ENCODE measurements around the gene CLCN3.
"Not testable (repeated sequence)": the region's sequence is repeated elsewhere in the genome, so short reads cannot be mapped to it uniquely, and the experiment has no call there.

CLCN3 gene

GRCh38 chr4:169619958-169620879 lies at the start of gene CLCN3:
Gene CLCN3 (plus strand): TSS chr4:169620578. CDS start chr4:169635929, 15,351 bp downstream.
- Histone ChIP-seq H3K27ac (ENCODE audit: low read length) (peak within 1 kb of the TSS; percentile 58), H3K9ac (ENCODE audit: low read depth, low read length) (peak within 1 kb of the TSS; percentile 97), H3K4me1 (ENCODE audit: insufficient read depth, low read length) (peaks cover 7% of the 10 kb centered on the region; the same call in 1 of the 2 replicates), H3K27me3 (ENCODE audit: insufficient read depth, low read length) (no peaks in the 10 kb centered on the region), H3K4me3 (ENCODE audit: low read length) (peak within 1 kb of the TSS; percentile 92), H3K36me3 (ENCODE audit: insufficient read depth, low read depth, low read length) (no peaks in the 10 kb centered on the region), H3K9me3 (ENCODE audit: insufficient read depth, low read depth, low read length) (no peaks in the 10 kb centered on the region)

- not testable (repeated sequence) for H3K4me3 ChIP-seq (ENCODE audit: low read length); H3K9me3 ChIP-seq (ENCODE audit: insufficient read depth, low read depth, low read length); H3K27me3 ChIP-seq (ENCODE audit: insufficient read depth, low read length)
Measured at GRCh38 chr4:169571012-169571411, 49.4 kb upstream of the CLCN3 start.

GRCh38 chr4:169571435-169571834 lies 48.9 kb upstream of the CLCN3 start:
- Histone ChIP-seq H3K27me3 (ENCODE audit: insufficient read depth, low read length) (no peaks in the 10 kb centered on the region), H3K9me3 (ENCODE audit: insufficient read depth, low read depth, low read length) (no peaks in the 10 kb centered on the region), H3K36me3 (ENCODE audit: insufficient read depth, low read depth, low read length) (peaks cover 13% of the 10 kb centered on the region; the same call in 1 of the 2 replicates), H3K9ac (ENCODE audit: low read depth, low read length) (no peak overlapping the region), H3K4me1 (ENCODE audit: insufficient read depth, low read length) (no peaks in the 10 kb centered on the region), H3K4me3 (ENCODE audit: low read length) (no peak overlapping the region), H3K27ac (ENCODE audit: low read length) (no peak overlapping the region)

More at GRCh38 chr4:169571012-169571411, 49.4 kb upstream of the CLCN3 start:
- not testable (repeated sequence) for H3K27ac ChIP-seq (ENCODE audit: low read length); H3K36me3 ChIP-seq (ENCODE audit: insufficient read depth, low read depth, low read length); H3K4me1 ChIP-seq (ENCODE audit: insufficient read depth, low read length); H3K9ac ChIP-seq (ENCODE audit: low read depth, low read length)

- H3K4me1 ChIP-seq (ENCODE audit: insufficient read depth, low read length), result no peaks in the 10 kb centered on the region
- no peaks in the 10 kb centered on the region for H3K27me3 ChIP-seq (ENCODE audit: insufficient read depth, low read length)
- no peak overlapping the region for H3K9ac ChIP-seq (ENCODE audit: low read depth, low read length)
- no peak overlapping the region for H3K4me3 ChIP-seq (ENCODE audit: low read length)
- no peaks in the 10 kb centered on the region for H3K9me3 ChIP-seq (ENCODE audit: insufficient read depth, low read depth, low read length)
- no peak overlapping the region for H3K27ac ChIP-seq (ENCODE audit: low read length)
- H3K36me3 ChIP-seq (ENCODE audit: insufficient read depth, low read depth, low read length), result peaks cover 18% of the 10 kb centered on the region; the same call in 1 of the 2 replicates
Measured at GRCh38 chr4:169573889-169574288, 46.5 kb upstream of the CLCN3 start.

GRCh38 chr4:169582203-169582602 lies 38.2 kb upstream of the CLCN3 start:
- H3K27me3 ChIP-seq (ENCODE audit: insufficient read depth, low read length), result no peaks in the 10 kb centered on the region
- H3K36me3 ChIP-seq (ENCODE audit: insufficient read depth, low read depth, low read length), result peaks cover 4% of the 10 kb centered on the region; the same call in 1 of the 2 replicates
- no peaks in the 10 kb centered on the region for H3K4me1 ChIP-seq (ENCODE audit: insufficient read depth, low read length)
- no peak overlapping the region for H3K27ac ChIP-seq (ENCODE audit: low read length)
- no peaks in the 10 kb centered on the region for H3K9me3 ChIP-seq (ENCODE audit: insufficient read depth, low read depth, low read length)
- no peak overlapping the region for H3K9ac ChIP-seq (ENCODE audit: low read depth, low read length)
- H3K4me3 ChIP-seq (ENCODE audit: low read length), result no peak overlapping the region

GRCh38 chr4:169582706-169583105 lies 37.7 kb upstream of the CLCN3 start:
- Histone ChIP-seq H3K9ac (ENCODE audit: low read depth, low read length) (no peak overlapping the region), H3K9me3 (ENCODE audit: insufficient read depth, low read depth, low read length) (no peaks in the 10 kb centered on the region), H3K36me3 (ENCODE audit: insufficient read depth, low read depth, low read length) (peaks cover 4% of the 10 kb centered on the region; the same call in 1 of the 2 replicates), H3K27ac (ENCODE audit: low read length) (no peak overlapping the region), H3K4me3 (ENCODE audit: low read length) (no peak overlapping the region), H3K27me3 (ENCODE audit: insufficient read depth, low read length) (no peaks in the 10 kb centered on the region), H3K4me1 (ENCODE audit: insufficient read depth, low read length) (no peaks in the 10 kb centered on the region)

- no peak overlapping the region for H3K4me3 ChIP-seq (ENCODE audit: low read length)
- peaks cover 9% of the 10 kb centered on the region; the same call in 1 of the 2 replicates for H3K36me3 ChIP-seq (ENCODE audit: insufficient read depth, low read depth, low read length)
- H3K9me3 ChIP-seq (ENCODE audit: insufficient read depth, low read depth, low read length), result no peaks in the 10 kb centered on the region
- H3K4me1 ChIP-seq (ENCODE audit: insufficient read depth, low read length), result no peaks in the 10 kb centered on the region
- no peak overlapping the region for H3K27ac ChIP-seq (ENCODE audit: low read length)
- no peaks in the 10 kb centered on the region for H3K27me3 ChIP-seq (ENCODE audit: insufficient read depth, low read length)
- H3K9ac ChIP-seq (ENCODE audit: low read depth, low read length), result no peak overlapping the region
Measured at GRCh38 chr4:169583563-169583962, 36.8 kb upstream of the CLCN3 start.

GRCh38 chr4:169593050-169593560 lies 27.3 kb upstream of the CLCN3 start:
- H3K27me3 ChIP-seq (ENCODE audit: insufficient read depth, low read length), result no peaks in the 10 kb centered on the region
- H3K27ac ChIP-seq (ENCODE audit: low read length), result no peak overlapping the region
- H3K9me3 ChIP-seq (ENCODE audit: insufficient read depth, low read depth, low read length), result no peaks in the 10 kb centered on the region
- H3K9ac ChIP-seq (ENCODE audit: low read depth, low read length), result no peak overlapping the region
- H3K36me3 ChIP-seq (ENCODE audit: insufficient read depth, low read depth, low read length), result 0 out of 2 replicates have a peak, but pooled peaks cover 3% of the 10 kb centered on the region
- H3K4me1 ChIP-seq (ENCODE audit: insufficient read depth, low read length), result no peaks in the 10 kb centered on the region
- no peak overlapping the region for H3K4me3 ChIP-seq (ENCODE audit: low read length)

- 0 out of 2 replicates have a peak, but pooled peaks cover 6% of the 10 kb centered on the region for H3K36me3 ChIP-seq (ENCODE audit: insufficient read depth, low read depth, low read length)
- H3K4me1 ChIP-seq (ENCODE audit: insufficient read depth, low read length), result no peaks in the 10 kb centered on the region
- H3K4me3 ChIP-seq (ENCODE audit: low read length), result no peak overlapping the region
- H3K9ac ChIP-seq (ENCODE audit: low read depth, low read length), result no peak overlapping the region
- H3K27ac ChIP-seq (ENCODE audit: low read length), result no peak overlapping the region
- no peaks in the 10 kb centered on the region for H3K27me3 ChIP-seq (ENCODE audit: insufficient read depth, low read length)
- H3K9me3 ChIP-seq (ENCODE audit: insufficient read depth, low read depth, low read length), result no peaks in the 10 kb centered on the region
Measured at GRCh38 chr4:169594560-169595195, 25.7 kb upstream of the CLCN3 start.

GRCh38 chr4:169601016-169601771 lies 19.2 kb upstream of the CLCN3 start:
- Histone ChIP-seq H3K36me3 (ENCODE audit: insufficient read depth, low read depth, low read length) (peaks cover 24% of the 10 kb centered on the region), H3K9ac (ENCODE audit: low read depth, low read length) (no peak overlapping the region), H3K27ac (ENCODE audit: low read length) (no peak overlapping the region)

GRCh38 chr4:169603312-169603711 lies 17.1 kb upstream of the CLCN3 start:
- no peaks in the 10 kb centered on the region for H3K4me1 ChIP-seq (ENCODE audit: insufficient read depth, low read length)
- no peak overlapping the region for H3K4me3 ChIP-seq (ENCODE audit: low read length)
- H3K27me3 ChIP-seq (ENCODE audit: insufficient read depth, low read length), result no peaks in the 10 kb centered on the region
- H3K9me3 ChIP-seq (ENCODE audit: insufficient read depth, low read depth, low read length), result no peaks in the 10 kb centered on the region
- no peak overlapping the region for H3K9ac ChIP-seq (ENCODE audit: low read depth, low read length)
- no peak overlapping the region for H3K27ac ChIP-seq (ENCODE audit: low read length)
- H3K36me3 ChIP-seq (ENCODE audit: insufficient read depth, low read depth, low read length), result peaks cover 20% of the 10 kb centered on the region

More at GRCh38 chr4:169601016-169601771, 19.2 kb upstream of the CLCN3 start:
- H3K9me3 ChIP-seq (ENCODE audit: insufficient read depth, low read depth, low read length), result no peaks in the 10 kb centered on the region
- no peak overlapping the region for H3K4me3 ChIP-seq (ENCODE audit: low read length)
- H3K27me3 ChIP-seq (ENCODE audit: insufficient read depth, low read length), result no peaks in the 10 kb centered on the region
- no peaks in the 10 kb centered on the region for H3K4me1 ChIP-seq (ENCODE audit: insufficient read depth, low read length)

Data from iPS-20b (cell line).